MG63 (cell line): ENCODE data around the gene RPL31. TPM values are rescaled to one million over a fixed set of nuclear protein-coding genes. Genes with fewer than 3 reads are reported as not detected.
A peak's percentile ranks its signal among the peaks of the same experiment; 100 is the strongest.

Experiments used
- DNase-seq: peaks from one replicate; pipeline ENCODE4 v3.0.0-alpha.2; 2020
- H3K27me3 ChIP-seq: fragments of 250-450 bp; sonication (Bioruptor Pico); 2 replicates; pipeline ENCODE4 v1.5.1; 2020; ENCODE audit warnings: mild to moderate bottlenecking, moderate library complexity
- H3K36me3 ChIP-seq: fragments of 250-450 bp; sonication (Bioruptor Pico); 2 replicates; pipeline ENCODE4 v1.5.1; 2020; ENCODE audit warnings: mild to moderate bottlenecking, moderate library complexity
- H3K4me3 ChIP-seq: fragments of 250-450 bp; sonication (Bioruptor Pico); 2 replicates; pipeline ENCODE4 v1.5.1; 2020; ENCODE audit warnings: mild to moderate bottlenecking, moderate library complexity
- H3K9me3 ChIP-seq: fragments of 250-450 bp; sonication (Bioruptor Pico); 2 replicates; pipeline ENCODE4 v1.5.1; 2020; ENCODE audit warnings: mild to moderate bottlenecking, moderate library complexity
- total RNA-seq: library from RNA; depleted of rRNA; stranded (reverse); fragments of >200 nt; shearing (Covaris generic); gene quantifications from 2 replicates; pipeline ENCODE4 v1.2.3, GENCODE V29; 2014; ENCODE audit warnings: low replicate concordance

RPL31 gene
- total RNA-seq, 1 experiment from 2014 or later: 1,616 TPM

GRCh38 chr2:100968146-100969145 is 33.6 kb upstream of the RPL31 start:
- Histone ChIP-seq H3K4me3 (no peak overlapping the region), H3K9me3 (no peaks in the 10 kb centered on the region), H3K27me3 (no peaks in the 10 kb centered on the region), H3K36me3 (no peaks in the 10 kb centered on the region)
- no peak for DNase-seq

GRCh38 chr2:100969998-100970397 is 32.1 kb upstream of the RPL31 start:
- no peaks in the 10 kb centered on the region for H3K27me3 ChIP-seq
- no peak overlapping the region for H3K4me3 ChIP-seq
- H3K9me3 ChIP-seq: no peaks in the 10 kb centered on the region
- no peaks in the 10 kb centered on the region for H3K36me3 ChIP-seq
- no peak for DNase-seq

GRCh38 chr2:100971221-100971620 is 30.9 kb upstream of the RPL31 start:
- Histone ChIP-seq H3K27me3 (no peaks in the 10 kb centered on the region), H3K9me3 (no peaks in the 10 kb centered on the region), H3K36me3 (no peaks in the 10 kb centered on the region), H3K4me3 (no peak overlapping the region)
- no peak for DNase-seq

GRCh38 chr2:100972452-100972851 is 29.6 kb upstream of the RPL31 start:
- Histone ChIP-seq H3K9me3 (no peaks in the 10 kb centered on the region), H3K36me3 (no peaks in the 10 kb centered on the region), H3K27me3 (no peaks in the 10 kb centered on the region), H3K4me3 (no peak overlapping the region)
- DNase-seq: no peak

GRCh38 chr2:100974712-100975520 is 27.2 kb upstream of the RPL31 start:
- no peak overlapping the region for H3K4me3 ChIP-seq
- no peaks in the 10 kb centered on the region for H3K27me3 ChIP-seq
- no peak for DNase-seq
- no peaks in the 10 kb centered on the region for H3K36me3 ChIP-seq
- H3K9me3 ChIP-seq: no peaks in the 10 kb centered on the region

GRCh38 chr2:100975521-100975785 is 26.6 kb upstream of the RPL31 start:
- H3K27me3 ChIP-seq: no peaks in the 10 kb centered on the region
- no peaks in the 10 kb centered on the region for H3K36me3 ChIP-seq
- no peak overlapping the region for H3K4me3 ChIP-seq
- no peaks in the 10 kb centered on the region for H3K9me3 ChIP-seq
- no peak for DNase-seq

GRCh38 chr2:100976061-100976460 is 26.0 kb upstream of the RPL31 start:
- Histone ChIP-seq H3K9me3 (no peaks in the 10 kb centered on the region), H3K4me3 (no peak overlapping the region), H3K36me3 (no peaks in the 10 kb centered on the region), H3K27me3 (no peaks in the 10 kb centered on the region)
- DNase-seq: no peak

GRCh38 chr2:100976645-100977391 is 25.3 kb upstream of the RPL31 start:
- no peaks in the 10 kb centered on the region for H3K36me3 ChIP-seq
- DNase-seq: peak; percentile 53
- H3K27me3 ChIP-seq: no peaks in the 10 kb centered on the region

GRCh38 chr2:100977511-100977910 is 24.6 kb upstream of the RPL31 start:
- Histone ChIP-seq H3K27me3 (no peaks in the 10 kb centered on the region), H3K9me3 (no peaks in the 10 kb centered on the region), H3K4me3 (no peak overlapping the region), H3K36me3 (no peaks in the 10 kb centered on the region)
- no peak for DNase-seq

More at GRCh38 chr2:100976645-100977391, 25.3 kb upstream of the RPL31 start:
- Histone ChIP-seq H3K4me3 (no peak overlapping the region), H3K9me3 (no peaks in the 10 kb centered on the region)

- no peak overlapping the region for H3K4me3 ChIP-seq
- H3K9me3 ChIP-seq: no peaks in the 10 kb centered on the region
- no peaks in the 10 kb centered on the region for H3K27me3 ChIP-seq
- DNase-seq: peak; percentile 84
- H3K36me3 ChIP-seq: no peaks in the 10 kb centered on the region
Measured at GRCh38 chr2:100978582-100979191, 23.4 kb upstream of the RPL31 start.

GRCh38 chr2:100980046-100980445 is 22.0 kb upstream of the RPL31 start:
- H3K27me3 ChIP-seq: no peaks in the 10 kb centered on the region
- no peaks in the 10 kb centered on the region for H3K9me3 ChIP-seq
- no peak for DNase-seq
- H3K36me3 ChIP-seq: no peaks in the 10 kb centered on the region
- no peak overlapping the region for H3K4me3 ChIP-seq

GRCh38 chr2:100981011-100981410 is 21.1 kb upstream of the RPL31 start:
- H3K36me3 ChIP-seq: no peaks in the 10 kb centered on the region
- H3K4me3 ChIP-seq: no peak overlapping the region
- no peaks in the 10 kb centered on the region for H3K9me3 ChIP-seq
- no peak for DNase-seq
- no peaks in the 10 kb centered on the region for H3K27me3 ChIP-seq

- no peak overlapping the region for H3K4me3 ChIP-seq
- H3K36me3 ChIP-seq: no peaks in the 10 kb centered on the region
- no peaks in the 10 kb centered on the region for H3K9me3 ChIP-seq
- no peak for DNase-seq
- H3K27me3 ChIP-seq: no peaks in the 10 kb centered on the region
Measured at GRCh38 chr2:100982431-100982861, 19.6 kb upstream of the RPL31 start.

GRCh38 chr2:100983201-100983600 is 18.9 kb upstream of the RPL31 start:
- DNase-seq: no peak
- no peaks in the 10 kb centered on the region for H3K9me3 ChIP-seq
- H3K27me3 ChIP-seq: no peaks in the 10 kb centered on the region

GRCh38 chr2:100983684-100984310 is 18.3 kb upstream of the RPL31 start:
- Histone ChIP-seq H3K4me3 (no peak overlapping the region), H3K36me3 (no peaks in the 10 kb centered on the region), H3K9me3 (no peaks in the 10 kb centered on the region), H3K27me3 (no peaks in the 10 kb centered on the region)
- DNase-seq: no peak

More at GRCh38 chr2:100983201-100983600, 18.9 kb upstream of the RPL31 start:
- no peaks in the 10 kb centered on the region for H3K36me3 ChIP-seq
- H3K4me3 ChIP-seq: no peak overlapping the region

- Histone ChIP-seq H3K27me3 (no peaks in the 10 kb centered on the region), H3K4me3 (no peak overlapping the region), H3K9me3 (no peaks in the 10 kb centered on the region), H3K36me3 (no peaks in the 10 kb centered on the region)
- peak; percentile 53 for DNase-seq
Measured at GRCh38 chr2:100984892-100985307, 17.2 kb upstream of the RPL31 start.
